SK-N-SH (cell line): ENCODE results near the gene SLAMF6.

Experiments used
- CHD2 ChIP-seq: fragments of 150-350 bp; IDR thresholded peaks from 2 replicates; pipeline ENCODE4 v1.6.1; 2018; ENCODE audit warnings: low read length; ENCODE audit not compliant: partially characterized antibody
- CTCF ChIP-seq: fragments of 200-600 bp; sonication (generic); IDR thresholded peaks from 2 replicates; pipeline ENCODE4 v1.6.1; 2017; ENCODE audit warnings: antibody characterized with exemption, mild to moderate bottlenecking, moderate library complexity
- ELF1 ChIP-seq: IDR thresholded peaks from 2 replicates; pipeline ENCODE4 v1.4.0; 2012
- EP300 ChIP-seq, 2 experiments: IDR thresholded peaks; 2 replicates each; pipeline versions ENCODE4 v1.4.0 to v1.6.1; 2012; ENCODE audit warnings: borderline replicate concordance in 1 of 2, low read depth in 1 of 2, low read length in 1 of 2
- EZH2phosphoT487 ChIP-seq: fragments of 200-600 bp; sonication (generic); IDR thresholded peaks from 2 replicates; pipeline ENCODE4 v1.6.1; 2017; ENCODE audit warnings: low read depth, mixed run types, mild to moderate bottlenecking, antibody characterized with exemption, moderate library complexity, borderline replicate concordance
- FOXM1 ChIP-seq: IDR thresholded peaks from 2 replicates; pipeline ENCODE4 v1.4.0; 2012; ENCODE audit warnings: low read depth, mild to moderate bottlenecking
- RFX5 ChIP-seq: IDR thresholded peaks from 2 replicates; pipeline ENCODE4 v1.6.1; 2012; ENCODE audit warnings: mild to moderate bottlenecking, improper control_type of control experiment, low read length
- RXRA ChIP-seq: IDR thresholded peaks from 2 replicates; pipeline ENCODE4 v1.4.0; 2012; ENCODE audit warnings: low read depth, mild to moderate bottlenecking, borderline replicate concordance
- TAF1 ChIP-seq: IDR thresholded peaks from 2 replicates; pipeline ENCODE4 v1.6.1; 2012; ENCODE audit warnings: low read depth, mild to moderate bottlenecking, low read length, moderate library complexity, borderline replicate concordance
- USF2 ChIP-seq: fragments of 150-350 bp; IDR thresholded peaks from 2 replicates; pipeline ENCODE4 v1.6.1; 2017; ENCODE audit warnings: antibody characterized with exemption, low read length, low read depth, borderline replicate concordance

DNA sequence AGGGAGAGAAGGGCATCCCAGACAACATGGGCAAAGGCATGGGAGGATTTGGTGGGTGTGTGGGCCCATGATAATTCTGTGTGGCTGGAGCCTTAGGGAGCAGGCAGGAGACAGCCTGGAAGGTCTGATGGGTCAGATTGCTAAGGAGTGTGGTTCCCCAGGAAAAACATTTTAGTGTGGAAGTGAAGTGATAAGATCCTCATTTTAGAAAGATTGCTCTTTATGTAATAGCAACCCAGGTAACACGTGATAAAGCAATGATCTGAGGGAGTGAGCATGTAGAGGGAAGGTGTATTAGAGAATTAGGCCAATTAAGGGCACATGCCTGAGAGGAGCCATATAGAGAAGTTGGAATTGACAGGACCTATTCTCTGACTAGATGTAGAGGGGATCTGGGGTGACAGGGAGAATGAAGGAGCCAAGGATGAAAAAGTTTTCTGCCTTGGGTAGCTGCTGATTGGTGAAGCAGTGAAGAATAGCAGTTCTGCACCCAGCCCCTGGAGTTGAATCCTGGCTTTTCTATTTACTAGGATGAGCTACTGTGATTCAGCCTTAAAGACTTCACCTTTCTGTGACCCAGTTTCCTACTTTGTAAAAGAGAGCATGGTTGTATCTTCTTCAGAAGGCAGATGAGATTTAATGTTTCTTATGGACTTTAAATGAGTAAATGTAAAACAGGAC is 18.7 kb upstream of the SLAMF6 start:
- TF ChIP-seq CTCF = no peak
- no peak for TF ChIP-seq EZH2phosphoT487
- no peak for TF ChIP-seq ELF1
- TF ChIP-seq RXRA = no peak
- no peak for TF ChIP-seq CHD2
- TF ChIP-seq RFX5 = no peak
- TF ChIP-seq USF2 = no peak
- no peak for TF ChIP-seq FOXM1
- TF ChIP-seq TAF1 = no peak
- no peak for TF ChIP-seq EP300 (IDR thresholded peaks at IDR 0.05; ENCODE audit: borderline replicate concordance in 1 of 2, low read depth in 1 of 2, low read length in 1 of 2)
